HepG2 (cell line): ENCODE measurements around the gene NFXL1. TPM values are rescaled to one million over a fixed set of nuclear protein-coding genes. Genes with fewer than 3 reads are reported as not detected.

Experiments
- CENPX ChIP-seq: sonication (generic); formaldehyde crosslinking; IDR thresholded peaks from 2 replicates; pipeline ENCODE4 v1.9.0; 2021; ENCODE audit warnings: mild to moderate bottlenecking, missing genetic modification reagents, moderate library complexity
- CREB1 ChIP-seq, 2 experiments: fragments of 450-650 bp in 1 of 2; IDR thresholded peaks; 2 replicates each; pipeline ENCODE4 v1.6.1; 2016 to 2017; ENCODE audit warnings: control low read depth in 1 of 2, mild to moderate bottlenecking in 1 of 2, missing compliant biosample characterization in 1 of 2, missing genetic modification characterization in 1 of 2
- FOXM1 ChIP-seq: sonication (generic); formaldehyde crosslinking; IDR thresholded peaks from 2 replicates; pipeline ENCODE4 v1.5.0; 2020; ENCODE audit warnings: missing genetic modification reagents
- GATAD1 ChIP-seq: IDR thresholded peaks from 2 replicates; pipeline ENCODE4 v1.6.1; 2016; ENCODE audit warnings: missing genetic modification reagents, missing compliant biosample characterization
- GTF2F1 ChIP-seq: fragments of 150-350 bp; IDR thresholded peaks from 2 replicates; pipeline ENCODE4 v1.6.1; 2014; ENCODE audit warnings: low read length
- HIC2 ChIP-seq: sonication (generic); formaldehyde crosslinking; IDR thresholded peaks from 2 replicates; pipeline ENCODE4 v1.9.0; 2022; ENCODE audit warnings: low read depth, missing genetic modification reagents
- HIVEP1 ChIP-seq: sonication (generic); formaldehyde crosslinking; IDR thresholded peaks from 2 replicates; pipeline ENCODE4 v1.4.0; 2020; ENCODE audit warnings: mild to moderate bottlenecking, missing genetic modification reagents
- KLF15 ChIP-seq: sonication (generic); formaldehyde crosslinking; IDR thresholded peaks from 2 replicates; pipeline ENCODE4 v1.8.1; 2023; ENCODE audit warnings: borderline replicate concordance, mild to moderate bottlenecking, inconsistent platforms, missing genetic modification reagents, mixed read lengths
- NCOR1 ChIP-seq: fragments of 200-600 bp; sonication (generic); IDR thresholded peaks from 2 replicates; pipeline ENCODE4 v1.7.0; 2017; ENCODE audit warnings: antibody characterized with exemption, low read length, borderline replicate concordance
- NR2F2 ChIP-seq: IDR thresholded peaks from 2 replicates; pipeline ENCODE4 v1.6.1; 2012; ENCODE audit warnings: low read depth, inconsistent platforms, borderline replicate concordance
- RBM22 ChIP-seq: fragments of 200-400 bp; formaldehyde crosslinking; optimal IDR thresholded peaks from 2 replicates; pipeline ENCODE3; 2017; ENCODE audit warnings: mild to moderate bottlenecking, low read length, moderate library complexity
- SKIL ChIP-seq: sonication (generic); formaldehyde crosslinking; IDR thresholded peaks from 2 replicates; pipeline ENCODE4 v1.8.0; 2022; ENCODE audit warnings: missing genetic modification reagents, mild to moderate bottlenecking, moderate library complexity, borderline replicate concordance
- SMAD9 ChIP-seq: sonication (generic); formaldehyde crosslinking; IDR thresholded peaks from 2 replicates; pipeline ENCODE4 v1.5.1; 2020; ENCODE audit warnings: mild to moderate bottlenecking, missing genetic modification reagents
- SP2 ChIP-seq: sonication (generic); formaldehyde crosslinking; IDR thresholded peaks from 2 replicates; pipeline ENCODE4 v1.5.1; 2020; ENCODE audit warnings: mild to moderate bottlenecking, missing genetic modification reagents
- SP5 ChIP-seq: IDR thresholded peaks from 2 replicates; pipeline ENCODE4 v1.6.1; 2016; ENCODE audit warnings: low read depth, borderline replicate concordance
- TARDBP ChIP-seq: sonication (generic); formaldehyde crosslinking; IDR thresholded peaks from 2 replicates; pipeline ENCODE4 v1.8.0; 2022; ENCODE audit warnings: mild to moderate bottlenecking, missing genetic modification reagents
- USF2 ChIP-seq, 2 experiments: sonication (generic) in 1 of 2; formaldehyde crosslinking in 1 of 2; IDR thresholded peaks; 2 replicates each; pipeline versions ENCODE4 v1.5.1 to v1.6.1; 2011 to 2020; ENCODE audit warnings: borderline replicate concordance in 1 of 2, low read depth in 1 of 2, low read length in 1 of 2, mild to moderate bottlenecking in 1 of 2, missing genetic modification reagents in 1 of 2, moderate library complexity in 1 of 2
- ZBTB21 ChIP-seq: sonication (generic); formaldehyde crosslinking; IDR thresholded peaks from 2 replicates; pipeline ENCODE4 v1.4.0; 2020; ENCODE audit warnings: missing genetic modification reagents
- ZNF10 ChIP-seq: sonication (generic); formaldehyde crosslinking; IDR thresholded peaks from 2 replicates; pipeline ENCODE4 v1.4.0; 2020; ENCODE audit warnings: mild to moderate bottlenecking, low read depth, missing genetic modification reagents, borderline replicate concordance
- ZNF329 ChIP-seq: sonication (generic); formaldehyde crosslinking; IDR thresholded peaks from 2 replicates; pipeline ENCODE4 v1.9.0; 2021; ENCODE audit warnings: low read depth, mild to moderate bottlenecking, missing genetic modification reagents
- ZNF510 ChIP-seq: sonication (generic); formaldehyde crosslinking; IDR thresholded peaks from 2 replicates; pipeline ENCODE4 v1.4.0; 2020; ENCODE audit warnings: low read depth, mild to moderate bottlenecking, missing genetic modification reagents
- ZXDC ChIP-seq: sonication (generic); formaldehyde crosslinking; IDR thresholded peaks from 2 replicates; pipeline ENCODE4 v1.5.0; 2020; ENCODE audit warnings: mild to moderate bottlenecking, missing genetic modification reagents
- polyA plus RNA-seq, 8 experiments: library from polyadenylated mRNA; depleted of rRNA in 3 of 8; stranded (reverse) in 7 of 8; unstranded in 1 of 8; fragments of >200 nt; fragmentation: Illumina TruSeq in 4 of 8; extraction: Trizol in 4 of 8; gene quantifications; 2 replicates each; pipeline versions ENCODE4 v1.2.1 to v1.2.3, GENCODE V29; 2011 to 2016; ENCODE audit warnings: low read depth in 4 of 8, missing spikeins in 1 of 8, mixed read lengths in 1 of 8; ENCODE audit not compliant: insufficient read depth in 1 of 8
- total RNA-seq, 5 experiments: library from RNA; depleted of rRNA; stranded (reverse); fragments of >200 nt; fragmentation: Illumina TruSeq; extraction: Trizol; gene quantifications; 2 replicates each; pipeline ENCODE4 v1.2.3, GENCODE V29; 2016; ENCODE audit warnings: low read depth in 1 of 5

NFXL1 gene
- total and polyA plus RNA-seq, 2 of the 13 experiments (the other 11 are each of a cell fraction or from before 2014, with no cell fraction given): 12.0 to 18.6 TPM

- TF ChIP-seq SKIL (CRISPR knock-in tag): no peak
- TF ChIP-seq NR2F2: no peak
- no peak for TF ChIP-seq CREB1 (IDR thresholded peaks at IDR 0.05)
- TF ChIP-seq CREB1 (CRISPR knock-in tag; IDR thresholded peaks at IDR 0.05): no peak
- no peak for TF ChIP-seq SMAD9 (CRISPR knock-in tag)
- TF ChIP-seq KLF15 (CRISPR knock-in tag): no peak
- no peak for TF ChIP-seq GTF2F1
- TF ChIP-seq RBM22: no peak
- no peak for TF ChIP-seq SP2 (CRISPR knock-in tag)
- TF ChIP-seq FOXM1: no peak
- TF ChIP-seq TARDBP: peak; percentile 54; the same call in 1 of the 2 replicates
- no peak for TF ChIP-seq ZNF329 (CRISPR knock-in tag)
- no peak for TF ChIP-seq HIC2 (CRISPR knock-in tag)
- TF ChIP-seq SP5: no peak
- no peak for TF ChIP-seq HIVEP1 (CRISPR knock-in tag)
- no peak for TF ChIP-seq CENPX
- TF ChIP-seq GATAD1 (CRISPR knock-in tag): 0 out of 2 replicates have a peak, but pooled peaks have one; percentile 38
- TF ChIP-seq ZNF510 (CRISPR knock-in tag): no peak
- no peak for TF ChIP-seq USF2 (IDR thresholded peaks at IDR 0.05; ENCODE audit: low read depth, low read length)
- TF ChIP-seq USF2 (CRISPR knock-in tag; IDR thresholded peaks at IDR 0.05; ENCODE audit: borderline replicate concordance): no peak
- no peak for TF ChIP-seq NCOR1
- no peak for TF ChIP-seq ZBTB21 (CRISPR knock-in tag)
- no peak for TF ChIP-seq ZNF10 (CRISPR knock-in tag)
- no peak for TF ChIP-seq ZXDC (CRISPR knock-in tag)
These were observed 77.7 kb downstream of the NFXL1 start (continued) for GRCh38 chr4:47836641-47837093.
